Measurements from ENCODE around the gene PDE8A. TPM values are rescaled to one million over a fixed set of nuclear protein-coding genes. Genes with fewer than 3 reads are reported as not detected.

Gene PDE8A
- total RNA-seq, 2 donors from 2014 or later, result 19.2 to 23.2 TPM

DNA sequence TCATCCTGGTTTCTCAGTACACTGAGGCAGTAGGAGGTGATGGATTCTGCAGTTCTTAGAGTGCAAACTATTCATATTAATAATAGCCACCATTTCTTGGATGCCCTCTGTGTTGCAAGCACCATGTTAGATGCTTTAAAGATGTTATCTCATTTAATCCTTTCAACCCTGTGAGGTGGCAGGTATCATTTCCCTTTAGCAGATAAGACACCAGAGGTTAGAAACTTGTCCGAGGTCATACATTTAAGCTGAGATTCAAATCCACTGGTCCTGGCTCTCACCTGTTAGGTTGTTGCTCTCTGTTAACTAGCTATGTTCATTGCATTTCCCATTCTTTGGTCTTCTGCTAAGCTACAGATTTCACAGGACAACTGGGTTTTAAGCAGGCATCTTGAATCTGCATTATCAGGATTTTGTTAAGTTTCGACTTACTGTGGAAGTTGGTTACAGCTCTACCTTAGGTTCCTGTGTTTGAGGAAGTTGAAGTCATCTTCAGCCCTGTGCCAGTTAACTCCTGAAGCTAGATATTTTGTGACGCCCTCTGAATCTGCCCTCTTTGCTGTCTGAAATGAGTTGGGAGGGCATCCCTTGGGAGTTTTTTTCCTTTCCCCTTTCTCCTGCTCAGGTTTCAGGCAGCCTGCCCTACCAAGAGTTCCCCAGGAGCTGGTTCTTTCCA is 6.4 kb downstream of the PDE8A start:
- Histone ChIP-seq H3K4me1 (peaks cover under 1 to 72% of the 10 kb centered on the region in 2 donors), H3K27ac (no peak overlapping the region), H3K27me3 (no peaks in the 10 kb centered on the region), H3K9me3 (no peaks in the 10 kb centered on the region), H3K4me3 (no peak overlapping the region), H3K36me3 (no peaks in the 10 kb centered on the region)
- DNase-seq (ENCODE audit: low spot score), result no peak
- TF ChIP-seq, protein P1, sequence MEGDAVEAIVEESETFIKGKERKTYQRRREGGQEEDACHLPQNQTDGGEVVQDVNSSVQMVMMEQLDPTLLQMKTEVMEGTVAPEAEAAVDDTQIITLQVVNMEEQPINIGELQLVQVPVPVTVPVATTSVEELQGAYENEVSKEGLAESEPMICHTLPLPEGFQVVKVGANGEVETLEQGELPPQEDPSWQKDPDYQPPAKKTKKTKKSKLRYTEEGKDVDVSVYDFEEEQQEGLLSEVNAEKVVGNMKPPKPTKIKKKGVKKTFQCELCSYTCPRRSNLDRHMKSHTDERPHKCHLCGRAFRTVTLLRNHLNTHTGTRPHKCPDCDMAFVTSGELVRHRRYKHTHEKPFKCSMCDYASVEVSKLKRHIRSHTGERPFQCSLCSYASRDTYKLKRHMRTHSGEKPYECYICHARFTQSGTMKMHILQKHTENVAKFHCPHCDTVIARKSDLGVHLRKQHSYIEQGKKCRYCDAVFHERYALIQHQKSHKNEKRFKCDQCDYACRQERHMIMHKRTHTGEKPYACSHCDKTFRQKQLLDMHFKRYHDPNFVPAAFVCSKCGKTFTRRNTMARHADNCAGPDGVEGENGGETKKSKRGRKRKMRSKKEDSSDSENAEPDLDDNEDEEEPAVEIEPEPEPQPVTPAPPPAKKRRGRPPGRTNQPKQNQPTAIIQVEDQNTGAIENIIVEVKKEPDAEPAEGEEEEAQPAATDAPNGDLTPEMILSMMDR (IDR thresholded peaks at IDR 0.05), result no peak

DNA sequence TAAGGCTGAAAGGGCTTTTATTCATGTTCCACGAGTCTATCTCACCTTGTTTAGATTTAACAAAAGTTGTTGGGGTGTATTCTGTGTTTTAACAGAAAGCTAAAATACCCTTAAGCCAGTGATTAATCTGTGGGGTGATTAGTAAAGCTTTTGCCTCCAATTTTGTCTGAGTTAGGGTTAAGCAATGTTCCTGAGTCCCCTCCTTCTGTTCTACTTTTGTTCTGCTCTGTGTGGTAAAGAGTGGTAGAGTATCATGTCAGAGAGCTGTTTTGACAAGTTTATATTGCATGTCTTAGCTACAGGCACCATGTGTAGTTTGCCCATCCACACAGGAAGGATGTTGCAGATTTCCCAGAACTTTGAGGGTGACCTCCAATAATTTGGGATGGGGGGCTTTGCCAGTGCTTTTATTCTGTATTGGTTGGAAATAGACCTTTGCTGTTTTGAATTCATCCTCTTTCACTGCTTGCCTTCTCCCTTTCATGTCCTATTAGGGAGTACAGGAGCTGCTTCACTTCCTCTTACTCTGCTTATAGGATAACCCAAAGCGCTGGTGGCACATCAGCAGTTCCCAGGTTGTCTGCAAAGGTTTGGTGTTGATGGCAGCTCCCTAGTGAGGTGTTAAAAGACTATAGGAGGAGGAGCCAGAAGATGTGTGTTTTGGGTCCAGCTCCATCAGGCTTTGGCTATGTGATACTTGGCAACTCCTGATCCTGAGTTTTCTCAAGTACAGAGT is 7.4 kb downstream of the PDE8A start:
- TF ChIP-seq, protein P1 (IDR thresholded peaks at IDR 0.05), result no peak
- Histone ChIP-seq H3K9me3 (no peaks in the 10 kb centered on the region), H3K4me1 (peaks cover 0 to 68% of the 10 kb centered on the region in 2 donors), H3K4me3 (no peak overlapping the region), H3K27ac (no peak overlapping the region), H3K36me3 (no peaks in the 10 kb centered on the region), H3K27me3 (no peaks in the 10 kb centered on the region)
- DNase-seq (ENCODE audit: low spot score), result no peak

DNA sequence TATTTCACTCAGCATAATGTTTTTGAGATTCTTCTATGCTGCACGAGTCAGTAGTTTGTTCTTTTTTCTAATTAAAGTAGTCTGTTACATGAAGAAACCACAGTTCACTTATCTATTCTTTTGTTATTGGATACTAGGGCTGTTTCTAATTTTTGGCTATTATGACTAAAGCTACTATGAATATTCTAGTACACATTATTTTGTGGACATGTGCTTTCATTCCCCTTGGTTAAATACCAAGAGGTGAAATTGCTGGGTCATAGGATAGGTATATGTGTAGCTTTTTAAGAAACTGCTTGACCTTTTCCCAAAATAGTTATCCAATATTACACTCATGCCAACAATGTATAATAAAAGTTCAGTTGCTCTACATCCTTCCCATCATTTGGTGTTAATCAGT is 8.9 kb downstream of the PDE8A start:
- no peaks in the 10 kb centered on the region for H3K9me3 ChIP-seq
- TF ChIP-seq, protein P1 (IDR thresholded peaks at IDR 0.05), result no peak
- no peak for DNase-seq (ENCODE audit: low spot score)
- no peaks in the 10 kb centered on the region for H3K36me3 ChIP-seq
- H3K27ac ChIP-seq, result no peak overlapping the region
- H3K4me1 ChIP-seq, result peaks cover 0 to 57% of the 10 kb centered on the region in 2 donors
- H3K4me3 ChIP-seq, result no peak overlapping the region
- H3K27me3 ChIP-seq, result no peaks in the 10 kb centered on the region

DNA sequence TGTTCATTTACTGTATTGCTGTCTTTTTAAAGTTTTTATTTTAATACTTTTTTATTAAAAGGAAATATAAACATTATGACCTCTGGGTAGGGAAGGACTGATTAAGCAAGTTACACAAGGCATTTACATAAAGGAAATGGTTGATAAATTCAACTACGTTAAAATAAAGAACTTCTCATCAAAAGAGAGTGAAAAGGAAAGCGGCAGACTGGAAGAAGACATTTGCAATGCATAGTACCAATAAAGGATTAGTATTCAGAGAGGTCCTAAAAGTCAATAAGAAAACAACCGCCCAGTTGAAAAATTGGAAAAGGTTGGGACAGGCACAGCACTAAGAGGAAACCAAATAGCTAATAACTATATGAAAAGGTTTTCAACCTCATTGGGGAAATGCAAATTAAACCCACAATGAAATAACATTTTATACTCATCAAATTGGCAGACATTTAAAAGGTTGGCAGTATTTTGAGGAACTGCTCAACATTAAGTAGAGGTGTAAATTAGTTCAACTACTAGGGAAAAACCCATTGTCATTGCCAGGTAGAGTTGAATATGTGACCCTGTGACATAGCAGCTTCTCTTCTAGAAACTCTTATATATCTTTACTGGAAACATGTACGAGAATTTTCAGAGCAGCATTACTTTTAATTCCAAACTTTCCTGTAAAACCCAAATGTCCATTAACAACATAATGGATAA is 9.5 kb downstream of the PDE8A start:
- Histone ChIP-seq H3K4me1 (peaks cover 0 to 57% of the 10 kb centered on the region in 2 donors), H3K27ac (no peak overlapping the region), H3K4me3 (no peak overlapping the region), H3K27me3 (no peaks in the 10 kb centered on the region), H3K36me3 (no peaks in the 10 kb centered on the region), H3K9me3 (no peaks in the 10 kb centered on the region)
- no peak for DNase-seq (ENCODE audit: low spot score)
- TF ChIP-seq, protein P1 (IDR thresholded peaks at IDR 0.05), result no peak

DNA sequence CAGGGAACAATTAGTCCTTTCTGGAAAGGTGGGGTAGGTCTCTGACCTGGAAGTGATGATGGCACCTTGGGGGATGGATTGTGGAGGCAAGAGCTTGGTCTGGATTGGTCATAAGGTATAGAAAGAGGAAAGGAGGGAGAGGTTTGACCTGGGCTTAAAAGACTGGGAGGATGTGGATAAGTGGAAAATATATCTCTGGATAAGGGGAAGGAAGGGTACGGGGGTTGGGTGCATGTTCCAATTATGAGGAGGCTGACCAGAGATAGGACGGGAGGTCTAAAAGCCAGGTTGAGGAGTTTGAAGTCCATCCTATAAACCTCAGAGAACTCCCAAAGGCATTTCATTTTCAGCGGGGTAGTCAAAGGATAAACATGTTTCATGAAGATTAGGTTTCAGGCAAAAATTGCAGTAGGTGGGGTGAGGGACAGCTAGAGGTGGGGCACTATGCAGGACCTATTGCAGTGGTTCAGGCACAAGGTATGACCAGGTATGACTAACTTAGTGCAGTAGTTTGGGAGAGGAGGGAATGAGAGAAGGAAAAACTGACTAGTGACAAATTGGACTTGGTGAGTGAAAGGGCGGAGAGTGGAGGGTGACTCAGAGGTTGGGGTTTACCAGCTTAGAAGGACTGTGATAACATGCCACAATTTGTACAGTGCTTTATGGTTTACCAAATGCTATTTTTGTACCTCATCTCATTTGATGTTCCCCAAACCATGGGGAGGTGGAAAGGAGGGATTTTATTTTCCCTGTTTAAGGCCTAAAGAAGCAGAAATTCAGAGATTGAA is 10.7 kb downstream of the PDE8A start:
- H3K36me3 ChIP-seq, result no peaks in the 10 kb centered on the region
- peaks cover 0 to 48% of the 10 kb centered on the region in 2 donors for H3K4me1 ChIP-seq
- TF ChIP-seq, protein P1 (IDR thresholded peaks at IDR 0.05), result no peak
- H3K27ac ChIP-seq, result peak overlapping the region in 1 of 2 donors; percentile 62
- no peak overlapping the region for H3K4me3 ChIP-seq
- no peak for DNase-seq (ENCODE audit: low spot score)
- H3K27me3 ChIP-seq, result no peaks in the 10 kb centered on the region
- H3K9me3 ChIP-seq, result no peaks in the 10 kb centered on the region
